Liver (tissue), 3 donors: ENCODE results near the gene SGSM1.

Source experiments
- EGR1 ChIP-seq, 2 donors: IDR thresholded peaks; 2 replicates each; pipeline ENCODE4 v1.6.1; 2016 to 2018; ENCODE audit warnings: antibody characterized with exemption in 2 of 2, low read depth in 2 of 2
- FOXA1 ChIP-seq: IDR thresholded peaks from 2 replicates; pipeline ENCODE4 v1.6.1; 2016; ENCODE audit warnings: antibody characterized with exemption
- GABPA ChIP-seq, 2 donors: IDR thresholded peaks in 1 of 2; conservative IDR thresholded peaks in 1 of 2; 2 replicates each; pipeline ENCODE4 v1.6.1; 2016; ENCODE audit warnings: antibody characterized with exemption in 2 of 2, mild to moderate bottlenecking in 1 of 2, moderate library complexity in 1 of 2
- HNF4A ChIP-seq, 2 donors: conservative IDR thresholded peaks; 2 replicates each; pipeline ENCODE4 v1.6.1; 2016; ENCODE audit warnings: antibody characterized with exemption in 2 of 2, mild to moderate bottlenecking in 2 of 2
- JUND ChIP-seq, 2 donors: IDR thresholded peaks; 2 replicates each; pipeline ENCODE4 v1.6.1; 2016; ENCODE audit warnings: antibody characterized with exemption in 2 of 2
- RAD21 ChIP-seq, 2 donors: IDR thresholded peaks; 2 replicates each; pipeline ENCODE4 v1.6.1; 2016; ENCODE audit warnings: antibody characterized with exemption in 2 of 2, mild to moderate bottlenecking in 2 of 2
- SP1 ChIP-seq: IDR thresholded peaks from 2 replicates; pipeline ENCODE4 v1.6.1; 2018; ENCODE audit warnings: antibody characterized with exemption, mild to moderate bottlenecking
- TAF1 ChIP-seq: conservative IDR thresholded peaks from 2 replicates; pipeline ENCODE4 v1.6.1; 2016; ENCODE audit warnings: antibody characterized with exemption, mild to moderate bottlenecking
- YY1 ChIP-seq: IDR thresholded peaks from 2 replicates; pipeline ENCODE4 v1.6.1; 2016; ENCODE audit warnings: antibody characterized with exemption, mild to moderate bottlenecking
- TF ChIP-seq, protein P1 (sequence below): fragments of 150-350 bp; IDR thresholded peaks from 2 replicates; pipeline ENCODE4 v1.5.1; 2017; ENCODE audit warnings: improper control_type of control experiment, low read depth, low read length; ENCODE audit not compliant: missing input control
- TF ChIP-seq, protein P2 (sequence below): IDR thresholded peaks from 2 replicates; pipeline ENCODE4 v1.6.1; 2016; ENCODE audit warnings: antibody characterized with exemption
- TF ChIP-seq, protein P3 (sequence below): IDR thresholded peaks from 2 replicates; pipeline ENCODE4 v1.6.1; 2016; ENCODE audit warnings: antibody characterized with exemption
- TF ChIP-seq, protein P4 (sequence below): IDR thresholded peaks from 2 replicates; pipeline ENCODE4 v1.6.1; 2016; ENCODE audit warnings: antibody characterized with exemption
- TF ChIP-seq, protein P5 (sequence below): IDR thresholded peaks from 2 replicates; pipeline ENCODE4 v1.6.1; 2016; ENCODE audit warnings: antibody characterized with exemption, mild to moderate bottlenecking
- donor health status: healthy.
- donor health status: healthy.

DNA sequence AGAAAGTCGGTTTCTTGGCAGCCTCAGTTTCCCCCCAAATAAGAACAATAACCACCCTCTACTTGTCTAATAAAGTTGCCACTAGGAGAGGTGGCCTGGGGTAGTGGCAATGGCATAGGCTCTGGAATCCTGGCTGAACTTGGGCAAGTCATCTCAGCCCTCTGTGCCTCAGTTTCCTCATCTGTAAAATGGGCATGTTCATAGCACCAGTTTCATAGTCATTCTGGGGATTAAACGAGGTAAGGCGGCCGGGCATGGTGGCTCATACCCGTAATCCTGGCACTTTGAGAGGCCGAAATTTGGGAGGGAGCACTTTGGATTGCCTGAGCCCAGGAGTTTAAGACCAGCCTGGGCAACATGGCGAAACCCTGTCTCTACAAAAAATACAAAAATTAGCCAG lies 63.0 kb downstream of the SGSM1 start:
- TF ChIP-seq, protein P1, sequence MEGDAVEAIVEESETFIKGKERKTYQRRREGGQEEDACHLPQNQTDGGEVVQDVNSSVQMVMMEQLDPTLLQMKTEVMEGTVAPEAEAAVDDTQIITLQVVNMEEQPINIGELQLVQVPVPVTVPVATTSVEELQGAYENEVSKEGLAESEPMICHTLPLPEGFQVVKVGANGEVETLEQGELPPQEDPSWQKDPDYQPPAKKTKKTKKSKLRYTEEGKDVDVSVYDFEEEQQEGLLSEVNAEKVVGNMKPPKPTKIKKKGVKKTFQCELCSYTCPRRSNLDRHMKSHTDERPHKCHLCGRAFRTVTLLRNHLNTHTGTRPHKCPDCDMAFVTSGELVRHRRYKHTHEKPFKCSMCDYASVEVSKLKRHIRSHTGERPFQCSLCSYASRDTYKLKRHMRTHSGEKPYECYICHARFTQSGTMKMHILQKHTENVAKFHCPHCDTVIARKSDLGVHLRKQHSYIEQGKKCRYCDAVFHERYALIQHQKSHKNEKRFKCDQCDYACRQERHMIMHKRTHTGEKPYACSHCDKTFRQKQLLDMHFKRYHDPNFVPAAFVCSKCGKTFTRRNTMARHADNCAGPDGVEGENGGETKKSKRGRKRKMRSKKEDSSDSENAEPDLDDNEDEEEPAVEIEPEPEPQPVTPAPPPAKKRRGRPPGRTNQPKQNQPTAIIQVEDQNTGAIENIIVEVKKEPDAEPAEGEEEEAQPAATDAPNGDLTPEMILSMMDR = no peak
- no peak for TF ChIP-seq JUND (IDR thresholded peaks at IDR 0.05)
- no peak for TF ChIP-seq GABPA (IDR thresholded peaks at IDR 0.05 in 1 of 2, conservative IDR thresholded peaks at IDR 0.05 in 1 of 2)
- TF ChIP-seq TAF1 = no peak
- TF ChIP-seq, protein P2, sequence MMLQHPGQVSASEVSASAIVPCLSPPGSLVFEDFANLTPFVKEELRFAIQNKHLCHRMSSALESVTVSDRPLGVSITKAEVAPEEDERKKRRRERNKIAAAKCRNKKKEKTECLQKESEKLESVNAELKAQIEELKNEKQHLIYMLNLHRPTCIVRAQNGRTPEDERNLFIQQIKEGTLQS = no peak
- TF ChIP-seq YY1 = no peak
- no peak for TF ChIP-seq SP1
- TF ChIP-seq RAD21 (IDR thresholded peaks at IDR 0.05) = no peak
- TF ChIP-seq, protein P3, sequence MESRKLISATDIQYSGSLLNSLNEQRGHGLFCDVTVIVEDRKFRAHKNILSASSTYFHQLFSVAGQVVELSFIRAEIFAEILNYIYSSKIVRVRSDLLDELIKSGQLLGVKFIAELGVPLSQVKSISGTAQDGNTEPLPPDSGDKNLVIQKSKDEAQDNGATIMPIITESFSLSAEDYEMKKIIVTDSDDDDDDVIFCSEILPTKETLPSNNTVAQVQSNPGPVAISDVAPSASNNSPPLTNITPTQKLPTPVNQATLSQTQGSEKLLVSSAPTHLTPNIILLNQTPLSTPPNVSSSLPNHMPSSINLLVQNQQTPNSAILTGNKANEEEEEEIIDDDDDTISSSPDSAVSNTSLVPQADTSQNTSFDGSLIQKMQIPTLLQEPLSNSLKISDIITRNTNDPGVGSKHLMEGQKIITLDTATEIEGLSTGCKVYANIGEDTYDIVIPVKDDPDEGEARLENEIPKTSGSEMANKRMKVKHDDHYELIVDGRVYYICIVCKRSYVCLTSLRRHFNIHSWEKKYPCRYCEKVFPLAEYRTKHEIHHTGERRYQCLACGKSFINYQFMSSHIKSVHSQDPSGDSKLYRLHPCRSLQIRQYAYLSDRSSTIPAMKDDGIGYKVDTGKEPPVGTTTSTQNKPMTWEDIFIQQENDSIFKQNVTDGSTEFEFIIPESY = no peak
- TF ChIP-seq, protein P4, sequence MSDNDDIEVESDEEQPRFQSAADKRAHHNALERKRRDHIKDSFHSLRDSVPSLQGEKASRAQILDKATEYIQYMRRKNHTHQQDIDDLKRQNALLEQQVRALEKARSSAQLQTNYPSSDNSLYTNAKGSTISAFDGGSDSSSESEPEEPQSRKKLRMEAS = no peak
- TF ChIP-seq, protein P5, sequence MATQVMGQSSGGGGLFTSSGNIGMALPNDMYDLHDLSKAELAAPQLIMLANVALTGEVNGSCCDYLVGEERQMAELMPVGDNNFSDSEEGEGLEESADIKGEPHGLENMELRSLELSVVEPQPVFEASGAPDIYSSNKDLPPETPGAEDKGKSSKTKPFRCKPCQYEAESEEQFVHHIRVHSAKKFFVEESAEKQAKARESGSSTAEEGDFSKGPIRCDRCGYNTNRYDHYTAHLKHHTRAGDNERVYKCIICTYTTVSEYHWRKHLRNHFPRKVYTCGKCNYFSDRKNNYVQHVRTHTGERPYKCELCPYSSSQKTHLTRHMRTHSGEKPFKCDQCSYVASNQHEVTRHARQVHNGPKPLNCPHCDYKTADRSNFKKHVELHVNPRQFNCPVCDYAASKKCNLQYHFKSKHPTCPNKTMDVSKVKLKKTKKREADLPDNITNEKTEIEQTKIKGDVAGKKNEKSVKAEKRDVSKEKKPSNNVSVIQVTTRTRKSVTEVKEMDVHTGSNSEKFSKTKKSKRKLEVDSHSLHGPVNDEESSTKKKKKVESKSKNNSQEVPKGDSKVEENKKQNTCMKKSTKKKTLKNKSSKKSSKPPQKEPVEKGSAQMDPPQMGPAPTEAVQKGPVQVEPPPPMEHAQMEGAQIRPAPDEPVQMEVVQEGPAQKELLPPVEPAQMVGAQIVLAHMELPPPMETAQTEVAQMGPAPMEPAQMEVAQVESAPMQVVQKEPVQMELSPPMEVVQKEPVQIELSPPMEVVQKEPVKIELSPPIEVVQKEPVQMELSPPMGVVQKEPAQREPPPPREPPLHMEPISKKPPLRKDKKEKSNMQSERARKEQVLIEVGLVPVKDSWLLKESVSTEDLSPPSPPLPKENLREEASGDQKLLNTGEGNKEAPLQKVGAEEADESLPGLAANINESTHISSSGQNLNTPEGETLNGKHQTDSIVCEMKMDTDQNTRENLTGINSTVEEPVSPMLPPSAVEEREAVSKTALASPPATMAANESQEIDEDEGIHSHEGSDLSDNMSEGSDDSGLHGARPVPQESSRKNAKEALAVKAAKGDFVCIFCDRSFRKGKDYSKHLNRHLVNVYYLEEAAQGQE = no peak
- no peak for TF ChIP-seq EGR1 (IDR thresholded peaks at IDR 0.05; ENCODE audit: low read depth in 2 of 2)
- no peak for TF ChIP-seq HNF4A (conservative IDR thresholded peaks at IDR 0.05)
- no peak for TF ChIP-seq FOXA1
